OCI-LY1 (cell line): Measurements from ENCODE around the gene FNDC11.

ENCODE experiments used
- H2AFZ ChIP-seq: fragments of 200-600 bp; sonication (generic), shearing (Covaris generic); 2 replicates; pipeline ENCODE4 v1.6.0; 2014; ENCODE audit warnings: antibody characterized with exemption, mild to moderate bottlenecking, low read length
- H3F3A ChIP-seq: fragments of 200-600 bp; sonication (generic), shearing (Covaris generic); 2 replicates; pipeline ENCODE4 v1.6.0; 2014; ENCODE audit warnings: mild to moderate bottlenecking, antibody characterized with exemption, low read length, moderate library complexity; ENCODE audit not compliant: insufficient read depth
- H3K27ac ChIP-seq: fragments of 200-600 bp; sonication (generic); 2 replicates; pipeline ENCODE4 v1.5.1; 2014; ENCODE audit warnings: low read length, mixed run types, mild to moderate bottlenecking, low read depth; ENCODE audit not compliant: poor library complexity, severe bottlenecking
- H3K27me3 ChIP-seq: fragments of 200-600 bp; sonication (generic); 2 replicates; pipeline ENCODE4 v1.6.0; 2014; ENCODE audit warnings: antibody characterized with exemption, mild to moderate bottlenecking, low read length, moderate library complexity; ENCODE audit not compliant: insufficient read depth
- H3K36me3 ChIP-seq: fragments of 200-600 bp; sonication (generic); 2 replicates; pipeline ENCODE4 v1.6.1; 2014; ENCODE audit warnings: mild to moderate bottlenecking, antibody characterized with exemption, low read length, moderate library complexity, mixed read lengths; ENCODE audit not compliant: insufficient read depth
- H3K4me1 ChIP-seq: fragments of 200-600 bp; sonication (generic); 2 replicates; pipeline ENCODE4 v1.5.1; 2014; ENCODE audit warnings: mild to moderate bottlenecking, low read length, moderate library complexity; ENCODE audit not compliant: insufficient read depth, severe bottlenecking
- H3K4me2 ChIP-seq: fragments of 200-600 bp; sonication (generic), shearing (Covaris generic); 2 replicates; pipeline ENCODE4 v1.6.1; 2014; ENCODE audit warnings: low read length
- H3K4me3 ChIP-seq: fragments of 200-600 bp; sonication (generic); 2 replicates; pipeline ENCODE4 v1.5.1; 2014; ENCODE audit warnings: low read length, low read depth, mild to moderate bottlenecking, mixed read lengths; ENCODE audit not compliant: poor library complexity, severe bottlenecking
- H3K79me2 ChIP-seq: fragments of 200-600 bp; shearing (Covaris generic); 2 replicates; pipeline ENCODE4 v1.6.1; 2016; ENCODE audit warnings: mixed run types, low read length, mixed read lengths; ENCODE audit not compliant: insufficient read depth
- H3K9ac ChIP-seq: fragments of 200-600 bp; sonication (generic), shearing (Covaris generic); 2 replicates; pipeline ENCODE4 v1.6.1; 2014; ENCODE audit warnings: mild to moderate bottlenecking, low read length, mixed read lengths
- H3K9me2 ChIP-seq: fragments of 200-600 bp; sonication (generic), shearing (Covaris generic); 2 replicates; pipeline ENCODE4 v1.6.1; 2014; ENCODE audit warnings: low read depth, mild to moderate bottlenecking, low read length, mixed read lengths
- H3K9me3 ChIP-seq: fragments of 200-600 bp; shearing (Covaris generic); 2 replicates; pipeline ENCODE4 v1.6.1; 2014; ENCODE audit warnings: low read length, mixed read lengths
- H4K20me1 ChIP-seq: fragments of 200-600 bp; sonication (generic), shearing (Covaris generic); 2 replicates; pipeline ENCODE4 v1.6.0; 2016; ENCODE audit warnings: mild to moderate bottlenecking, low read length; ENCODE audit not compliant: insufficient read depth
- CTCF ChIP-seq: fragments of 200-600 bp; sonication (generic), shearing (Covaris generic); IDR thresholded peaks from 2 replicates; pipeline ENCODE4 v1.5.1; 2017; ENCODE audit warnings: mild to moderate bottlenecking, antibody characterized with exemption, low read length, moderate library complexity, mixed read lengths
- EZH2 ChIP-seq: fragments of 200-600 bp; sonication (generic), shearing (Covaris generic); IDR thresholded peaks from 2 replicates; pipeline ENCODE4 v1.8.0; 2017; ENCODE audit warnings: borderline replicate concordance, mixed run types, mild to moderate bottlenecking, antibody characterized with exemption, low read length, moderate library complexity, mixed read lengths

Gene FNDC11

DNA sequence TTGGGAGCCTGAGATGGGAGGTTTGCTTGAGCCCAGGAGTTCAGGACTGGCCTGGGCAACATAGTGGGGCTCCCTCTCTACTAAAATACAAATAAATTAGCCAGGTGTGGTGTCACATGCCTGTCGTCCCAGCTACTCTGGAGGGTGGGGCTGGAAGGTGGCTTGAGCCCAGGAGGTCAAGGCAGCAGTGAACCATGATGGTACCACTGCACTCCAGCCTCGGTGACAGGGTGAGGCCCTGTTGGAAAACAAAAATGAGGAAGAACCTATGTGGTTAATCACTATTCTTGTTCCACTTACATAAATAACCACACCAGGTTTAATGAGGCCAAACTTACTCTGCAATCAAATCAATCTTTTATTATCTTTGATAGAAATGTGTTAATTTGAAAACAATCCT, 28.0 kb upstream of the FNDC11 start:
- no peaks in the 10 kb centered on the region for H3K9me2 ChIP-seq
- H3K4me1 ChIP-seq, result peaks cover 5% of the 10 kb centered on the region
- H3K27me3 ChIP-seq, result no peaks in the 10 kb centered on the region
- H3K36me3 ChIP-seq, result peaks cover 27% of the 10 kb centered on the region
- H4K20me1 ChIP-seq, result no peaks in the 10 kb centered on the region
- no peaks in the 10 kb centered on the region for H3F3A ChIP-seq
- no peak overlapping the region for H3K27ac ChIP-seq
- no peak overlapping the region for H2AFZ ChIP-seq
- no peak overlapping the region for H3K4me3 ChIP-seq
- H3K4me2 ChIP-seq, result no peak overlapping the region
- no peak overlapping the region for H3K9ac ChIP-seq
- H3K79me2 ChIP-seq, result no peaks in the 10 kb centered on the region
- no peak for TF ChIP-seq EZH2
- TF ChIP-seq CTCF, result no peak
- 0 out of 2 replicates have a peak, but pooled peaks cover 6% of the 10 kb centered on the region for H3K9me3 ChIP-seq

DNA sequence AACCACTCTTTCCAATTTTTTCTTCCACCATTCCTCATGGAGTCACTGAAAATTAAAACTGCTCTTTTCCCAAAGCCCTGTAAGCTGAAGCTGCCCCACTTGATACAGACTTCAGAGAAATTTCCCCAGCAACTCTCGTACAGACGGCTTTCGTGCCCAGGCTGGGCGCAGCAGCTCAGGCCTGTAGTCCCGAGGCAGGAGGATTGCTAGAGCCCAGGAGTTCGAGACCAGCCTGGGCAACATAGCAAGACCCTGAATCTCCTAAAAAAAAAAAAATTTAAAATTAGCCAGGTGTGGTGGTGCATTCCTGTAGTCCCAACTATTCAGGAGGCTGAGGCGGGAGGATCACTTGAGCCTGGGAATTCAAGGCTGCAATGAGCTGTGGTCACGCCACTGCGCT, 26.8 kb upstream of the FNDC11 start:
- H3K9ac ChIP-seq, result no peak overlapping the region
- no peaks in the 10 kb centered on the region for H3K4me1 ChIP-seq
- H3K36me3 ChIP-seq, result peaks cover 18% of the 10 kb centered on the region
- H3K4me3 ChIP-seq, result no peak overlapping the region
- H3K79me2 ChIP-seq, result no peaks in the 10 kb centered on the region
- H2AFZ ChIP-seq, result no peak overlapping the region
- H3K9me3 ChIP-seq, result 0 out of 2 replicates have a peak, but pooled peaks cover 6% of the 10 kb centered on the region
- H4K20me1 ChIP-seq, result no peaks in the 10 kb centered on the region
- H3K4me2 ChIP-seq, result no peak overlapping the region
- no peaks in the 10 kb centered on the region for H3F3A ChIP-seq
- no peaks in the 10 kb centered on the region; the same call in 1 of the 2 replicates for H3K27me3 ChIP-seq
- no peaks in the 10 kb centered on the region for H3K9me2 ChIP-seq
- TF ChIP-seq CTCF, result no peak
- TF ChIP-seq EZH2, result no peak
- no peak overlapping the region for H3K27ac ChIP-seq

- no peaks in the 10 kb centered on the region for H3K9me3 ChIP-seq
- H4K20me1 ChIP-seq, result no peaks in the 10 kb centered on the region
- peaks cover 6% of the 10 kb centered on the region; the same call in 1 of the 2 replicates for H3K27me3 ChIP-seq
- no peak overlapping the region for H3K4me3 ChIP-seq
- no peak overlapping the region for H2AFZ ChIP-seq
- no peak for TF ChIP-seq CTCF
- TF ChIP-seq EZH2, result no peak
- no peaks in the 10 kb centered on the region for H3K79me2 ChIP-seq
- H3K4me1 ChIP-seq, result no peaks in the 10 kb centered on the region
- no peaks in the 10 kb centered on the region; the same call in 1 of the 2 replicates for H3K36me3 ChIP-seq
- H3K9ac ChIP-seq, result no peak overlapping the region
- no peaks in the 10 kb centered on the region for H3F3A ChIP-seq
- H3K9me2 ChIP-seq, result no peaks in the 10 kb centered on the region
- H3K4me2 ChIP-seq, result no peak overlapping the region
- no peak overlapping the region for H3K27ac ChIP-seq
These were observed 24.6 kb upstream of the FNDC11 start for GRCh38 chr20:63529180-63529860.
